ENCODE measurements around the gene PARD3B. TPM values are rescaled to one million over a fixed set of nuclear protein-coding genes. Genes with fewer than 3 reads are reported as not detected.

Gene PARD3B
- total and polyA plus RNA-seq, 2 donors from 2014 or later: 5.3 to 29.6 TPM

- FAIRE-seq: no peak
- H3K4me1 ChIP-seq (ENCODE audit: control insufficient read depth in 2 of 3, insufficient read depth in 2 of 3, low read depth in 1 of 3, low read length in 3 of 3): no peaks in the 10 kb centered on the region
- DNase-seq: no peak
- TF ChIP-seq, protein P1, sequence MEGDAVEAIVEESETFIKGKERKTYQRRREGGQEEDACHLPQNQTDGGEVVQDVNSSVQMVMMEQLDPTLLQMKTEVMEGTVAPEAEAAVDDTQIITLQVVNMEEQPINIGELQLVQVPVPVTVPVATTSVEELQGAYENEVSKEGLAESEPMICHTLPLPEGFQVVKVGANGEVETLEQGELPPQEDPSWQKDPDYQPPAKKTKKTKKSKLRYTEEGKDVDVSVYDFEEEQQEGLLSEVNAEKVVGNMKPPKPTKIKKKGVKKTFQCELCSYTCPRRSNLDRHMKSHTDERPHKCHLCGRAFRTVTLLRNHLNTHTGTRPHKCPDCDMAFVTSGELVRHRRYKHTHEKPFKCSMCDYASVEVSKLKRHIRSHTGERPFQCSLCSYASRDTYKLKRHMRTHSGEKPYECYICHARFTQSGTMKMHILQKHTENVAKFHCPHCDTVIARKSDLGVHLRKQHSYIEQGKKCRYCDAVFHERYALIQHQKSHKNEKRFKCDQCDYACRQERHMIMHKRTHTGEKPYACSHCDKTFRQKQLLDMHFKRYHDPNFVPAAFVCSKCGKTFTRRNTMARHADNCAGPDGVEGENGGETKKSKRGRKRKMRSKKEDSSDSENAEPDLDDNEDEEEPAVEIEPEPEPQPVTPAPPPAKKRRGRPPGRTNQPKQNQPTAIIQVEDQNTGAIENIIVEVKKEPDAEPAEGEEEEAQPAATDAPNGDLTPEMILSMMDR (IDR thresholded peaks at IDR 0.05; ENCODE audit: borderline replicate concordance, extremely low read depth, insufficient read depth): no peak
- intact Hi-C loops (cut with DNase I): no loop called here
- H3K27me3 ChIP-seq (ENCODE audit: control insufficient read depth, insufficient read depth, low read length): no peaks in the 10 kb centered on the region
- no peaks in the 10 kb centered on the region for H3K36me3 ChIP-seq (ENCODE audit: control insufficient read depth in 2 of 3, insufficient read depth in 3 of 3, low read length in 3 of 3)
- no peak overlapping the region for H3K4me3 ChIP-seq (ENCODE audit: low read length in 3 of 3)
- no peak overlapping the region for H3K27ac ChIP-seq (ENCODE audit: low read depth in 2 of 2, low read length in 2 of 2)
- H3K9ac ChIP-seq (ENCODE audit: low read length in 3 of 3): no peak overlapping the region
- H3K9me3 ChIP-seq (ENCODE audit: control insufficient read depth in 2 of 3, insufficient read depth in 1 of 3, low read length in 3 of 3): no peaks in the 10 kb centered on the region
Observed at GRCh38 chr2:204917089-204917701, 371.9 kb downstream of the PARD3B start.

DNA sequence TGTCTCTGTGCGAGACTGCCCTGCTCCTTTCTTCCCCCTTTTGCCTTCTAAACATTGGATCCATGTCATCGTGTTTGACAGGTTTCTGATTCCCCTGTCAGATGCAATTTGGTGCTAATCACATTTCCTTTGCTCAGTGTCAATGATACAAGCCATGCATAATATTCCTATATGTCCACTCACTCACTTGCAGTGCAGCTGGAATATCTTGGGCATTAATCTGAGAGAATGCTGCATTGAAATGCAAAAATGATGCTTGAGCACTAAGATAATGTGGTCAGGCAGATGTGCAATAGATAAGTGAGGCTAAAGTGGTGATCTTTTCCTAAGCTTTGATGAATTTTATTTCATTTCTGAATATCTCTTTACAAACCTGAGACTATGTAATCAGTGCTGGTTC, 375.5 kb downstream of the PARD3B start:
- H3K9ac ChIP-seq (ENCODE audit: low read length in 3 of 3): no peak overlapping the region
- H3K36me3 ChIP-seq (ENCODE audit: control insufficient read depth in 2 of 3, insufficient read depth in 3 of 3, low read length in 3 of 3): no peaks in the 10 kb centered on the region
- intact Hi-C loops (cut with DNase I): no loop called here
- no peak overlapping the region for H3K4me3 ChIP-seq (ENCODE audit: low read length in 3 of 3)
- H3K9me3 ChIP-seq (ENCODE audit: control insufficient read depth in 2 of 3, insufficient read depth in 1 of 3, low read length in 3 of 3): no peaks in the 10 kb centered on the region
- no peak for DNase-seq
- TF ChIP-seq, protein P1 (IDR thresholded peaks at IDR 0.05; ENCODE audit: borderline replicate concordance, extremely low read depth, insufficient read depth): no peak
- H3K27me3 ChIP-seq (ENCODE audit: control insufficient read depth, insufficient read depth, low read length): no peaks in the 10 kb centered on the region
- H3K4me1 ChIP-seq (ENCODE audit: control insufficient read depth in 2 of 3, insufficient read depth in 2 of 3, low read depth in 1 of 3, low read length in 3 of 3): no peaks in the 10 kb centered on the region
- no peak for FAIRE-seq
- no peak overlapping the region for H3K27ac ChIP-seq (ENCODE audit: low read depth in 2 of 2, low read length in 2 of 2)

- Histone ChIP-seq H3K27ac (ENCODE audit: low read depth in 2 of 2, low read length in 2 of 2) (no peak overlapping the region), H3K4me3 (ENCODE audit: low read length in 3 of 3) (no peak overlapping the region), H3K4me1 (ENCODE audit: control insufficient read depth in 2 of 3, insufficient read depth in 2 of 3, low read depth in 1 of 3, low read length in 3 of 3) (no peaks in the 10 kb centered on the region), H3K9me3 (ENCODE audit: control insufficient read depth in 2 of 3, insufficient read depth in 1 of 3, low read length in 3 of 3) (no peaks in the 10 kb centered on the region), H3K9ac (ENCODE audit: low read length in 3 of 3) (no peak overlapping the region), H3K36me3 (ENCODE audit: control insufficient read depth in 2 of 3, insufficient read depth in 3 of 3, low read length in 3 of 3) (no peaks in the 10 kb centered on the region), H3K27me3 (ENCODE audit: control insufficient read depth, insufficient read depth, low read length) (no peaks in the 10 kb centered on the region)
- intact Hi-C loops (cut with DNase I): no loop called here
- TF ChIP-seq, protein P1 (IDR thresholded peaks at IDR 0.05; ENCODE audit: borderline replicate concordance, extremely low read depth, insufficient read depth): no peak
- DNase-seq: no peak
- no peak for FAIRE-seq
Observed at GRCh38 chr2:204923957-204924356, 378.7 kb downstream of the PARD3B start.

DNA sequence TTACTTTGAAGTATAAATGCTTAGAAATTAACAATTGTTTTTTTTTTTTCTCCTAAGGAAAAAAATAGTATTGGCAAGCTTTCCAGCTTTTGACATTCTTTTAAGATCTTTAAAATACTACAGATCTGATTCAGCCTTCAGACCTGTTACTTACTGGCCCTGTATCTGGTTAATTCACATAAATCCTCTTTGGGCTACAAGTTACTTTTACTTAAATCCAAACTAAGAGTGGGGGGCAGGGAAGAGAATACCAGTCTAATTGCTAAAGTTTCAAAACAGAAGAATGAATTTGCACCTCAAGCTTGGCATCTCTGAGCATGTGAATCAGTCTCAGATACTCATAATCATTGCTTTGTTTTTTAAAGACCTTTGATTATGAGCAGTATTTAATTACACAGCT, 386.3 kb downstream of the PARD3B start:
- no peaks in the 10 kb centered on the region for H3K27me3 ChIP-seq (ENCODE audit: control insufficient read depth, insufficient read depth, low read length)
- no peak overlapping the region for H3K9ac ChIP-seq (ENCODE audit: low read length in 3 of 3)
- no peak overlapping the region for H3K4me3 ChIP-seq (ENCODE audit: low read length in 3 of 3)
- no peaks in the 10 kb centered on the region for H3K9me3 ChIP-seq (ENCODE audit: control insufficient read depth in 2 of 3, insufficient read depth in 1 of 3, low read length in 3 of 3)
- intact Hi-C loops (cut with DNase I): no loop called here
- TF ChIP-seq, protein P1 (IDR thresholded peaks at IDR 0.05; ENCODE audit: borderline replicate concordance, extremely low read depth, insufficient read depth): no peak
- no peaks in the 10 kb centered on the region for H3K4me1 ChIP-seq (ENCODE audit: control insufficient read depth in 2 of 3, insufficient read depth in 2 of 3, low read depth in 1 of 3, low read length in 3 of 3)
- DNase-seq (no peak), FAIRE-seq (no peak)
- no peak overlapping the region for H3K27ac ChIP-seq (ENCODE audit: low read depth in 2 of 2, low read length in 2 of 2)
- H3K36me3 ChIP-seq (ENCODE audit: control insufficient read depth in 2 of 3, insufficient read depth in 3 of 3, low read length in 3 of 3): no peaks in the 10 kb centered on the region
